Calu3 (cell line): Measurements from ENCODE around the gene HDHD5. TPM values are rescaled to one million over a fixed set of nuclear protein-coding genes. Genes with fewer than 3 reads are reported as not detected.
A peak's percentile ranks its signal among the peaks of the same experiment; 100 is the strongest.
"Not testable (repeated sequence)": the region's sequence is repeated elsewhere in the genome, so short reads cannot be mapped to it uniquely, and the experiment has no call there.

ENCODE experiments used
- BruUV-seq: library from RNA; stranded (reverse); fragments of 400-500 nt; replicated peaks from 2 replicates; lab custom pipeline; 2021; lab: Mats Ljungman, UMichigan
- CTCF ChIA-PET: fragments of 300-600 bp; sonication (Branson Sonifier 250); formaldehyde crosslinking; loops from one replicate; lab custom pipeline; 2022; ENCODE audit warnings: antibody characterized with exemption; lab: Charles Lee
- DNase-seq: peaks from one replicate; pipeline ENCODE4 v3.0.0; 2022
- H3K27ac Mint-ChIP-seq: one replicate; pipeline ENCODE4 v1.8.0; 2022; ENCODE audit warnings: mixed read lengths; ENCODE audit not compliant: unreplicated experiment
- H3K27me3 Mint-ChIP-seq: one replicate; pipeline ENCODE4 v1.8.0; 2022; ENCODE audit warnings: mixed read lengths; ENCODE audit not compliant: unreplicated experiment
- H3K36me3 Mint-ChIP-seq: one replicate; pipeline ENCODE4 v1.8.0; 2022; ENCODE audit warnings: mild to moderate bottlenecking, moderate library complexity, mixed read lengths; ENCODE audit not compliant: insufficient read depth, unreplicated experiment
- H3K4me1 Mint-ChIP-seq: one replicate; pipeline ENCODE4 v1.8.0; 2022; ENCODE audit warnings: mild to moderate bottlenecking, low read depth, mixed read lengths; ENCODE audit not compliant: unreplicated experiment
- H3K4me3 Mint-ChIP-seq: one replicate; pipeline ENCODE4 v1.8.0; 2022; ENCODE audit warnings: mild to moderate bottlenecking, low read depth, moderate library complexity, mixed read lengths; ENCODE audit not compliant: unreplicated experiment
- H3K9me3 Mint-ChIP-seq: one replicate; pipeline ENCODE4 v1.8.0; 2022; ENCODE audit warnings: low read depth, mixed read lengths; ENCODE audit not compliant: unreplicated experiment
- intact Hi-C: fragments of 100-400 bp; cut with micrococcal nuclease; formaldehyde crosslinking; loops from one replicate; pipeline ENCODE4 v1.10.0; 2022; ENCODE audit not compliant: unreplicated experiment
- total RNA-seq: library from RNA; stranded (reverse); gene quantifications from 2 replicates; pipeline ENCODE4 v1.2.3, GENCODE V29; 2022
- TF ChIP-seq, protein P1 (sequence below): fragments of 200-600 bp; IDR thresholded peaks from one replicate; pipeline ENCODE4 v1.8.0; 2022; ENCODE audit warnings: antibody characterized with exemption; ENCODE audit not compliant: unreplicated experiment

HDHD5 gene
- total RNA-seq, 1 experiment from 2014 or later, result 44.4 TPM

DNA sequence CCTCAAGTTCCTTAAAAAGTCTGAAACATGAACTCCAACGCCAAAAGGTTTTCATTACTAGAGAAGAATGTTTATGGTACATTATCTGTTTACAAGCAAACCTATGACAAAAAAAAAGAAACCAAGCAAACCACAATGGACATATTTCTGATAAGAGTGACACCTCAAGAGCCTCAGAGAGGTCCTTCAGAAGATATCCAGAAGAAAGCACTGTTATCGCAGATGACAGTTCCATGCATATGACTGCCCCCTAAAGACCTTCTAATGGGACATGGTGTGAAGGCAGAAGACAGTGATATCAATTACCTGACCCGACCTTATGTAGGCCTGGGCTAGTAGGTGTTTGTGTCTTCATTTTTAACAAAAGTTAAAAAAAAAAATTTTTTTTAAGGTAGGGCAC lies 3.1 kb downstream of the HDHD5 start:
- Mint-ChIP-seq H3K4me1 (peaks cover 36% of the 10 kb centered on the region), H3K36me3 (peaks cover 34% of the 10 kb centered on the region), H3K27me3 (no peaks in the 10 kb centered on the region), H3K27ac (no peak overlapping the region), H3K9me3 (peaks cover 3% of the 10 kb centered on the region), H3K4me3 (no peak overlapping the region)
- BruUV-seq, result no TSS peak
- TF ChIP-seq, protein P1, sequence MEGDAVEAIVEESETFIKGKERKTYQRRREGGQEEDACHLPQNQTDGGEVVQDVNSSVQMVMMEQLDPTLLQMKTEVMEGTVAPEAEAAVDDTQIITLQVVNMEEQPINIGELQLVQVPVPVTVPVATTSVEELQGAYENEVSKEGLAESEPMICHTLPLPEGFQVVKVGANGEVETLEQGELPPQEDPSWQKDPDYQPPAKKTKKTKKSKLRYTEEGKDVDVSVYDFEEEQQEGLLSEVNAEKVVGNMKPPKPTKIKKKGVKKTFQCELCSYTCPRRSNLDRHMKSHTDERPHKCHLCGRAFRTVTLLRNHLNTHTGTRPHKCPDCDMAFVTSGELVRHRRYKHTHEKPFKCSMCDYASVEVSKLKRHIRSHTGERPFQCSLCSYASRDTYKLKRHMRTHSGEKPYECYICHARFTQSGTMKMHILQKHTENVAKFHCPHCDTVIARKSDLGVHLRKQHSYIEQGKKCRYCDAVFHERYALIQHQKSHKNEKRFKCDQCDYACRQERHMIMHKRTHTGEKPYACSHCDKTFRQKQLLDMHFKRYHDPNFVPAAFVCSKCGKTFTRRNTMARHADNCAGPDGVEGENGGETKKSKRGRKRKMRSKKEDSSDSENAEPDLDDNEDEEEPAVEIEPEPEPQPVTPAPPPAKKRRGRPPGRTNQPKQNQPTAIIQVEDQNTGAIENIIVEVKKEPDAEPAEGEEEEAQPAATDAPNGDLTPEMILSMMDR, result no peak
- intact Hi-C loops, result no loop called here
- CTCF ChIA-PET, result no interaction called here
- no peak for DNase-seq

GRCh38 chr22:17152971-17153370 lies 6.1 kb downstream of the HDHD5 start:
- peak overlapping the region; percentile 61 for H3K27ac Mint-ChIP-seq
- no peaks in the 10 kb centered on the region for H3K27me3 Mint-ChIP-seq
- BruUV-seq, result no TSS peak
- peaks cover 60% of the 10 kb centered on the region for H3K4me1 Mint-ChIP-seq
- H3K9me3 Mint-ChIP-seq, result peaks cover 3% of the 10 kb centered on the region
- no peak overlapping the region for H3K4me3 Mint-ChIP-seq
- TF ChIP-seq, protein P1, result no peak
- H3K36me3 Mint-ChIP-seq, result peaks cover 24% of the 10 kb centered on the region
- intact Hi-C loops, result no loop called here
- CTCF ChIA-PET, result interaction anchor here (1.0 kb wide), 1 partner anchor 18 kb away, joined by 3 read pairs; no protein-coding TSS in a partner anchor
- no peak for DNase-seq

DNA sequence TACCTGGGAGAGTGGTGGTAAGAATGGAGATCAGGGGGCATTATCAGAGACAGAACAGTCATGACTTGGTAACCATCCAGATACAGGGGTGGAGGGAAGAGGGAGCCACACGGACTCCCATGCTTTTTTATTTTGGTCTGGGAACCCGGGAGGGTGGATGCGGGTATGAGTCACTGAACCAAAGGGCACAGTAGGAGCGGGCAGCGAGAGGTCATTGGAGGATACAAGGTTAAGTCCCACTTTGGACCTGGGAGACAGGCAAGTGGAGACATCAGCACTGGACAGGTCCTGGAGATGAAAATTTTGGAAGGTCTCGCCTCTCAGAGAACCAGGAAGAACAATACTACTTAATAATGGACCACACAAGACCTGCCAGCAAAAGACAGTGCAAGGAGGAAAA lies 6.7 kb downstream of the HDHD5 start:
- Mint-ChIP-seq H3K27me3 (no peaks in the 10 kb centered on the region), H3K36me3 (peaks cover 25% of the 10 kb centered on the region), H3K4me1 (peaks cover 60% of the 10 kb centered on the region), H3K27ac (peak overlapping the region; percentile 38), H3K4me3 (no peak overlapping the region), H3K9me3 (peaks cover 5% of the 10 kb centered on the region)
- CTCF ChIA-PET, result interaction anchor here (1.0 kb wide), 1 partner anchor 19 kb away, joined by 3 read pairs; no protein-coding TSS in a partner anchor
- no peak for DNase-seq
- no TSS peak for BruUV-seq
- intact Hi-C loops, result no loop called here
- TF ChIP-seq, protein P1, result no peak

- H3K4me3 Mint-ChIP-seq, result no peak overlapping the region
- BruUV-seq, result no TSS peak
- H3K4me1 Mint-ChIP-seq, result peaks cover 52% of the 10 kb centered on the region
- TF ChIP-seq, protein P1, result no peak
- DNase-seq, result peak; percentile 48
- intact Hi-C loops, result no loop called here
- no peaks in the 10 kb centered on the region for H3K27me3 Mint-ChIP-seq
- H3K9me3 Mint-ChIP-seq, result peaks cover 5% of the 10 kb centered on the region
- peaks cover 23% of the 10 kb centered on the region for H3K36me3 Mint-ChIP-seq
- peak overlapping the region; percentile 30 for H3K27ac Mint-ChIP-seq
- CTCF ChIA-PET, result interaction anchor here (0.8 kb wide), 1 partner anchor 22 kb away, joined by 3 read pairs; no protein-coding TSS in a partner anchor
Observed at GRCh38 chr22:17149076-17149815, 9.8 kb downstream of the HDHD5 start.

DNA sequence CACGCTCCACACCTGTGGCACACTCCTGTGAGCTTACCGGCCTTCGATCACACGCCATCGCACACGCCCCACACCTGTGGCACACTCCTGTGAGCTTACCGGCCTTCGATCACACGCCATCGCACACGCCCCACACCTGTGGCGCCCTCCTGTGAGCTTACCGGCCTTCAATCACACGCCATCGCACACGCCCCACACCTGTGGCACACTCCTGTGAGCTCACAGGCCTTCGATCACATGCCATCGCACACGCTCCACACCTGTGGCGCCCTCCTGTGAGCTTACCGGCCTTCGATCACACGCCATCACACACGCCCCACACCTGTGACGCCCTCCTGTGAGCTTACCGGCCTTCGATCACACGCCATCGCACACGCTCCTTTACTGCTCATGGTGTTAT lies 11.6 kb downstream of the HDHD5 start:
- DNase-seq, H3K4me3 Mint-ChIP-seq, intact Hi-C loops, H3K9me3 Mint-ChIP-seq, BruUV-seq, H3K27me3 Mint-ChIP-seq, H3K27ac Mint-ChIP-seq, CTCF ChIA-PET: not testable (repeated sequence)
- peaks cover 27% of the 10 kb centered on the region for H3K36me3 Mint-ChIP-seq
- H3K4me1 Mint-ChIP-seq, result peaks cover 39% of the 10 kb centered on the region
